Measurements from ENCODE around the gene OR56B4.

Gene OR56B4

DNA sequence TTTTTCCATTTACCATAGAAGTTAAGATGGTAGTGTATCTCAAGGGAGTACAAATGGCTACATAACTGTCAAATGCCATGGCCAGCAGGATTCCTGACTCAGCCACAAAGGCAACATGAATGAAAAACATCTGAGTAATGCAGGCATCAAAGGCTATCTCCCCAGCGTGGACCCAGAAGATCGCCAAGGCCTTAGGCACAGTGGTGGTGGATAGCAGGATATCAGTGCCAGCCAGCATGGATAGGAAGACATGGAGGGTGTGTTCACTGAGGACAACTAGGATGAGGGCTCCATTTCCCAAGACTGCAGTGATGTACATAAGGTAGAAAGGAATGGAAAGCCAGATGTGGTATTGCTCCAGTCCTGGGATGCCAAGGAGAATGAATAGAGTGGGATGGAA is 44.6 kb downstream of the OR56B4 start:
- DNase-seq, result no peak

DNA sequence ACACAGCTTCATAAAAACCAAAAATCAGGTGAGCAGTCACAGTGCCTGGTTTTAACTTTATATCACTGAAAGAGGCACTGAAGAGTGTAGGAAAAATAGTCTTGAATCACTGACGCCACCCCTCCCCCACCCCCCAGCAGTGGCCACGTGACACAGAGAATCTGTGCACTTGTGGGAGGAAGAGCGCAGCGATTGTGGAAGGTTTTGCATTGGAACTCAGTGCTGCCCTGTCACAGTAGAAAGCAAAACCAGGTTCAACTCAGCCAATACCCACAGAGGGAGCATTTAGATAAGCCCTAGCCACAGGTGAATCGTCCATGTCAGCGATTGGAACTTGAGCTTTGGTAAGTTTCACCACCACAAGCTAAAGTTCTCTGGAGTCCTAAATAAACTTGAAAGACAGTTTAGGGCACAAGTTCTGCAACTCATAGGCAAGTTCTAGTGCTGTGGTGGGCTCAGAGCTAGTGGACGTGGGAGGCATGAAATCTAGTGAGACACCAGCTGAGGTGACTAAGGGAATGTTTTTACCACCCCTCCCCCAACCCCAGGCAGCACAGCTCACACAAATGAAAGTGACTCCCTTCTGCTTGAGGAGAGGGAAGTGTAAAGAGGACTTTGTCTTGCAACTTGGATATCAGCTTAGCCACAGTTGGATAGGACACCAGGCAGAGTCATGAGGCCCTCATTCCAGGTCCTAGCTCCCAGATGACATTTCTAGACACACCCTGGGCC is 49.3 kb downstream of the OR56B4 start:
- no peak for DNase-seq

All from activated effector memory CD4-positive, alpha-beta T cell treated with Interleukin-2 at 50 U/mL for 16 hours (primary cell).